HEK293 (cell line): Measurements from ENCODE around the gene MVB12B.
A peak's percentile ranks its signal among the peaks of the same experiment; 100 is the strongest.
"Not testable (repeated sequence)": the region's sequence is repeated elsewhere in the genome, so short reads cannot be mapped to it uniquely, and the experiment has no call there.

Source experiments
- CTCF ChIA-PET: fragments of 350-600 bp; formaldehyde crosslinking; extraction: SDS; loops from one replicate; lab custom pipeline; 2021; ENCODE audit warnings: antibody characterized with exemption; lab: Yijun Ruan, JAX
- POLR2A ChIA-PET: fragments of 300-600 bp; formaldehyde crosslinking; extraction: SDS; loops from one replicate; lab custom pipeline; 2020; ENCODE audit warnings: antibody characterized with exemption, inconsistent platforms; lab: Yijun Ruan, JAX
- H3K27ac ChIP-seq: fragments of 200-500 bp; sonication (Bioruptor generic); 2 replicates; pipeline ENCODE4 v1.5.1; 2014; ENCODE audit warnings: low read depth, low read length, control low read depth, inconsistent platforms; ENCODE audit errors: extremely low read depth
- H3K36me3 ChIP-seq, 2 experiments: fragments of 200-500 bp in 1 of 2; sonication (Bioruptor generic) in 1 of 2; 1 replicate in 1 of 2; 2 replicates in 1 of 2; pipeline ENCODE4 v1.5.1; 2014 to 2017; ENCODE audit warnings: inconsistent platforms in 2 of 2, low read length in 2 of 2; ENCODE audit not compliant: control insufficient read depth in 2 of 2, insufficient read depth in 1 of 2
- H3K4me1 ChIP-seq: fragments of 200-500 bp; sonication (Bioruptor generic); 2 replicates; pipeline ENCODE4 v1.5.1; 2014; ENCODE audit warnings: mild to moderate bottlenecking, low read length, inconsistent platforms; ENCODE audit not compliant: control insufficient read depth, insufficient read depth
- H3K4me3 ChIP-seq: 2 replicates; pipeline ENCODE4 v1.5.1; 2011; ENCODE audit warnings: low read depth, mild to moderate bottlenecking, control low read depth, low read length, moderate library complexity
- H3K9me3 ChIP-seq: fragments of 200-500 bp; sonication (Bioruptor generic); 2 replicates; pipeline ENCODE4 v1.5.1; 2014; ENCODE audit warnings: low read depth, low read length, inconsistent platforms; ENCODE audit not compliant: control insufficient read depth, insufficient read depth
- KLF8 ChIP-seq: fragments of 450-650 bp; formaldehyde crosslinking; IDR thresholded peaks from 2 replicates; pipeline ENCODE4 v1.5.1; 2016; ENCODE audit warnings: missing biosample characterization, missing genetic modification characterization
- PBX3 ChIP-seq: sonication (generic); formaldehyde crosslinking; IDR thresholded peaks from 2 replicates; pipeline ENCODE4 v1.8.1; 2022; ENCODE audit warnings: mild to moderate bottlenecking, moderate library complexity, missing genetic modification reagents
- SP2 ChIP-seq: fragments of 450-650 bp; formaldehyde crosslinking; IDR thresholded peaks from 2 replicates; pipeline ENCODE4 v1.5.1; 2016; ENCODE audit warnings: missing biosample characterization, missing genetic modification characterization
- TCF7L2 ChIP-seq: IDR thresholded peaks from 2 replicates; pipeline ENCODE4 v1.6.1; 2011; ENCODE audit warnings: low read depth, mild to moderate bottlenecking, inconsistent platforms, low read length, moderate library complexity, borderline replicate concordance
- YY1 ChIP-seq: fragments of 450-650 bp; formaldehyde crosslinking; IDR thresholded peaks from 2 replicates; pipeline ENCODE4 v1.5.1; 2018; ENCODE audit warnings: missing biosample characterization, missing genetic modification characterization
- ZBTB20 ChIP-seq: fragments of 450-650 bp; formaldehyde crosslinking; IDR thresholded peaks from 2 replicates; pipeline ENCODE4 v1.5.1; 2016; ENCODE audit warnings: missing biosample characterization, missing genetic modification characterization
- ZBTB21 ChIP-seq: fragments of 450-650 bp; formaldehyde crosslinking; IDR thresholded peaks from 2 replicates; pipeline ENCODE4 v1.5.1; 2017; ENCODE audit warnings: missing biosample characterization, missing genetic modification characterization
- ZBTB7A ChIP-seq: fragments of 450-650 bp; formaldehyde crosslinking; IDR thresholded peaks from 2 replicates; pipeline ENCODE4 v1.5.1; 2016; ENCODE audit warnings: low read depth, missing biosample characterization, missing genetic modification characterization
- ZFP37 ChIP-seq: fragments of 450-650 bp; formaldehyde crosslinking; IDR thresholded peaks from 2 replicates; pipeline ENCODE4 v1.5.1; 2016; ENCODE audit warnings: missing biosample characterization, missing genetic modification characterization
- ZNF132 ChIP-seq: fragments of 450-650 bp; formaldehyde crosslinking; IDR thresholded peaks from 2 replicates; pipeline ENCODE4 v1.5.1; 2017; ENCODE audit warnings: missing biosample characterization, missing genetic modification characterization, borderline replicate concordance
- ZNF146 ChIP-seq: fragments of 450-650 bp; formaldehyde crosslinking; IDR thresholded peaks from 2 replicates; pipeline ENCODE4 v1.5.1; 2016; ENCODE audit warnings: missing biosample characterization, missing genetic modification characterization
- ZNF175 ChIP-seq: fragments of 450-650 bp; formaldehyde crosslinking; IDR thresholded peaks from 2 replicates; pipeline ENCODE4 v1.5.1; 2016; ENCODE audit warnings: missing biosample characterization, missing genetic modification characterization
- ZNF184 ChIP-seq: fragments of 450-650 bp; IDR thresholded peaks from 2 replicates; pipeline ENCODE4 v1.5.1; 2018; ENCODE audit warnings: missing biosample characterization, mild to moderate bottlenecking, missing genetic modification characterization
- ZNF394 ChIP-seq: fragments of 450-650 bp; formaldehyde crosslinking; IDR thresholded peaks from 2 replicates; pipeline ENCODE4 v1.5.1; 2016; ENCODE audit warnings: missing biosample characterization, missing genetic modification characterization, mild to moderate bottlenecking, moderate library complexity, borderline replicate concordance
- ZNF398 ChIP-seq: fragments of 450-650 bp; formaldehyde crosslinking; IDR thresholded peaks from 2 replicates; pipeline ENCODE4 v1.5.1; 2017; ENCODE audit warnings: missing biosample characterization, missing genetic modification characterization
- ZNF416 ChIP-seq: fragments of 450-650 bp; formaldehyde crosslinking; IDR thresholded peaks from 2 replicates; pipeline ENCODE4 v1.5.1; 2016; ENCODE audit warnings: missing biosample characterization, missing genetic modification characterization
- ZNF423 ChIP-seq: fragments of 450-650 bp; formaldehyde crosslinking; IDR thresholded peaks from 2 replicates; pipeline ENCODE4 v1.5.1; 2016; ENCODE audit warnings: missing biosample characterization, missing genetic modification characterization
- ZNF560 ChIP-seq: fragments of 450-650 bp; formaldehyde crosslinking; IDR thresholded peaks from 2 replicates; pipeline ENCODE4 v1.5.1; 2017; ENCODE audit warnings: missing biosample characterization, missing genetic modification characterization, borderline replicate concordance
- ZNF658 ChIP-seq: fragments of 450-650 bp; formaldehyde crosslinking; IDR thresholded peaks from 2 replicates; pipeline ENCODE4; 2016; ENCODE audit warnings: missing biosample characterization, missing genetic modification characterization
- ZNF768 ChIP-seq: fragments of 450-650 bp; formaldehyde crosslinking; IDR thresholded peaks from 2 replicates; pipeline ENCODE4 v1.5.1; 2018; ENCODE audit warnings: missing biosample characterization, mild to moderate bottlenecking, missing genetic modification characterization
- TF ChIP-seq, protein P1 (sequence below): fragments of 450-650 bp; formaldehyde crosslinking; IDR thresholded peaks from 2 replicates; pipeline ENCODE4 v1.5.1; 2016; ENCODE audit warnings: missing biosample characterization, missing genetic modification characterization
- TF ChIP-seq, protein P2 (sequence below): fragments of 450-650 bp; formaldehyde crosslinking; IDR thresholded peaks from 2 replicates; pipeline ENCODE4 v1.5.1; 2017; ENCODE audit warnings: missing biosample characterization, missing genetic modification characterization

The MVB12B gene

DNA sequence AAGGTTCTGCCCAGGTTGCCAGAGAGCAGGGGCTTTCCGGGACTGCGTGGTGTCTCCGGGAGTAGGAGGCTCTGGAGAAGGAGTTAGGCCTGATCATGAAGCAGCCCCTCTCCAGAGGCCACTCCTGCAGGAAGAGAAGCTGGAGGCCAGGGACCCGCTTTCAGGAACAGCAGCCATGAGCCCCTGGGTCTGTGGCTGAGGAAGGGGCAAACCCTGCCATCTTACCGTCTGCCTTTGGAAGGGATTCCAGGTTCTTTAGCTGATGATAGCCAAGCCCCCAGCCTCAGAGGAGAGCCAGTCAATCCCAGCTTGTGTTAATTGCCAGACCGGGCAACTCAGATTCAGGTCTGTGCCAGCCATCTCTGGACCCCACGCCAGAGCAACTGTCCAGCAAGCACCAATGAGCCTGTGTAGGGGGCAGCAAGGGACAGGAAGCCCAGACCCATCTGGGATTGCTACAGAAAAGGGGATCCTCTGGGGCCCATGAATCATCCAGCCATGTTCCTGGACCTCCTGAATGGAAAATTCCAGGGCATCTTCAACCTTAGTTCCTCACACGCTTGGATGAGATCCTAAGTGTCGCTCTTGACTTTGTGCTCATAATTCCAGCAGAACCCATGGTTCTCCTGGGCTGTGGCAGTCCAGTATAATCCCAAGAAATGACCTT is 42.7 kb upstream of the MVB12B start:
- Histone ChIP-seq H3K4me3 (no peak overlapping the region), H3K27ac (no peak overlapping the region), H3K9me3 (no peaks in the 10 kb centered on the region), H3K4me1 (no peaks in the 10 kb centered on the region), H3K36me3 (no peaks in the 10 kb centered on the region)
- ChIA-PET POLR2A (no interaction called here), CTCF (interaction anchor here (0.6 kb wide), 1 partner anchor 530 kb away, joined by 4 read pairs; no protein-coding TSS in a partner anchor)
- TF ChIP-seq ZNF560 (tag by site-specific recombination): no peak
- TF ChIP-seq ZFP37: no peak
- TF ChIP-seq ZNF398 (tag by site-specific recombination): no peak
- TF ChIP-seq ZNF184 (tag by site-specific recombination): no peak
- TF ChIP-seq PBX3 (CRISPR knock-in tag): no peak
- no peak for TF ChIP-seq ZNF768 (tag by site-specific recombination)
- no peak for TF ChIP-seq SP2 (tag by site-specific recombination)
- no peak for TF ChIP-seq YY1
- TF ChIP-seq ZNF658: no peak
- TF ChIP-seq, protein P1, sequence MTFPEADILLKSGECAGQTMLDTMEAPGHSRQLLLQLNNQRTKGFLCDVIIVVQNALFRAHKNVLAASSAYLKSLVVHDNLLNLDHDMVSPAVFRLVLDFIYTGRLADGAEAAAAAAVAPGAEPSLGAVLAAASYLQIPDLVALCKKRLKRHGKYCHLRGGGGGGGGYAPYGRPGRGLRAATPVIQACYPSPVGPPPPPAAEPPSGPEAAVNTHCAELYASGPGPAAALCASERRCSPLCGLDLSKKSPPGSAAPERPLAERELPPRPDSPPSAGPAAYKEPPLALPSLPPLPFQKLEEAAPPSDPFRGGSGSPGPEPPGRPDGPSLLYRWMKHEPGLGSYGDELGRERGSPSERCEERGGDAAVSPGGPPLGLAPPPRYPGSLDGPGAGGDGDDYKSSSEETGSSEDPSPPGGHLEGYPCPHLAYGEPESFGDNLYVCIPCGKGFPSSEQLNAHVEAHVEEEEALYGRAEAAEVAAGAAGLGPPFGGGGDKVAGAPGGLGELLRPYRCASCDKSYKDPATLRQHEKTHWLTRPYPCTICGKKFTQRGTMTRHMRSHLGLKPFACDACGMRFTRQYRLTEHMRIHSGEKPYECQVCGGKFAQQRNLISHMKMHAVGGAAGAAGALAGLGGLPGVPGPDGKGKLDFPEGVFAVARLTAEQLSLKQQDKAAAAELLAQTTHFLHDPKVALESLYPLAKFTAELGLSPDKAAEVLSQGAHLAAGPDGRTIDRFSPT (tag by site-specific recombination): no peak
- TF ChIP-seq TCF7L2: no peak
- TF ChIP-seq ZNF423 (tag by site-specific recombination): no peak
- TF ChIP-seq ZNF416 (tag by site-specific recombination): no peak
- TF ChIP-seq ZNF175 (tag by site-specific recombination): no peak
- TF ChIP-seq ZBTB7A (tag by site-specific recombination): no peak
- TF ChIP-seq, all 188 proteins: peak for 0

GRCh38 chr9:126285652-126286051 is 41.0 kb upstream of the MVB12B start:
- H3K4me3 ChIP-seq, H3K27ac ChIP-seq, H3K4me1 ChIP-seq, H3K36me3 ChIP-seq, H3K9me3 ChIP-seq, POLR2A ChIA-PET: not testable (repeated sequence)
- CTCF ChIA-PET: interaction anchor here (0.7 to 1.2 kb wide), 2 partner anchors 213 to 496 kb away, joined by 3 to 4 read pairs; no protein-coding TSS in a partner anchor
- peak; percentile 73 for TF ChIP-seq ZNF146 (tag by site-specific recombination)

DNA sequence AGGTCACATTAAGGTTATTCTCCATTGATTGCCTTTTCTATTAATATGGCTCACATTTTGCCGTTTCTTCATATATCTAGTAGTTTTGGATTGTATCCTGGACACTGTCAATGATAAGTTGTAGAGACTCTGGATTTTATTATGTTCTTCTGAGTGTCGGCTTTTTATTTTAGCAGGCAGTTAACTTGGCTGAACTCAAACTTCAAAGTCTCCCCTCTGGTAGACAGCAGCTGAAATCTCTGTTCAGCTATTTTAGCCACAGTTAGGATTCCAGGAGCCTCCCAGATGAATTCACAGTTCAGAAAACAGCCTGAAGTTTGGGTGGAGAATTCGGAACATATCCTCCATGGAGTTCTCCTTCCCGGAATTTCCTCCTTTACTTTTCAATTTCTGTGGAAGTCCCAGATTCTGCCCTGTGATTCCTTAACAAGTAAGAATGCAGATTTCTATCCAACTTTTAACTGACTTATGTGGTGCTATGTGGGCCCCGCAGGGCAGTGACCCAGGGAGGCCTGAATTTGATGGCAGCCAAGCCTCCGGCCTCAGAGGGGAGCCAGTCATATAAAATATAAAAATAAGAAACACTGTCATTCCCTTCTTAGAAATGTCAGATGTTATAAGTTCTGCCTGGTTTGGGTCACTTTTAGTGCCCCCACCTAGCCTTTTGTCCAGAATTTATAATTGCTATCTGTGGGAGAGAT is 39.3 kb upstream of the MVB12B start:
- ChIA-PET CTCF (interaction anchor here (0.6 kb wide), 1 partner anchor 15 kb away, joined by 3 read pairs; no protein-coding TSS in a partner anchor), POLR2A (no interaction called here)
- no peak overlapping the region for H3K27ac ChIP-seq
- no peaks in the 10 kb centered on the region for H3K36me3 ChIP-seq
- no peaks in the 10 kb centered on the region for H3K4me1 ChIP-seq
- H3K4me3 ChIP-seq: no peak overlapping the region
- no peaks in the 10 kb centered on the region for H3K9me3 ChIP-seq
- TF ChIP-seq ZBTB21 (tag by site-specific recombination): no peak
- TF ChIP-seq ZNF132 (tag by site-specific recombination): no peak
- TF ChIP-seq ZBTB20 (tag by site-specific recombination): no peak
- TF ChIP-seq, protein P2, sequence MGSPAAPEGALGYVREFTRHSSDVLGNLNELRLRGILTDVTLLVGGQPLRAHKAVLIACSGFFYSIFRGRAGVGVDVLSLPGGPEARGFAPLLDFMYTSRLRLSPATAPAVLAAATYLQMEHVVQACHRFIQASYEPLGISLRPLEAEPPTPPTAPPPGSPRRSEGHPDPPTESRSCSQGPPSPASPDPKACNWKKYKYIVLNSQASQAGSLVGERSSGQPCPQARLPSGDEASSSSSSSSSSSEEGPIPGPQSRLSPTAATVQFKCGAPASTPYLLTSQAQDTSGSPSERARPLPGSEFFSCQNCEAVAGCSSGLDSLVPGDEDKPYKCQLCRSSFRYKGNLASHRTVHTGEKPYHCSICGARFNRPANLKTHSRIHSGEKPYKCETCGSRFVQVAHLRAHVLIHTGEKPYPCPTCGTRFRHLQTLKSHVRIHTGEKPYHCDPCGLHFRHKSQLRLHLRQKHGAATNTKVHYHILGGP (tag by site-specific recombination): no peak
- no peak for TF ChIP-seq ZNF394 (tag by site-specific recombination)
- TF ChIP-seq KLF8 (tag by site-specific recombination): no peak
